ENCODE measurements around the gene EML6. TPM values are rescaled to one million over a fixed set of nuclear protein-coding genes. Genes with fewer than 3 reads are reported as not detected.

The EML6 gene
- total RNA-seq, 1 experiment from 2014 or later: 6.6 TPM

GRCh38 chr2:54928719-54929118 lies 205.3 kb downstream of the EML6 start:
- ATAC-seq: no peak
- intact Hi-C loops (cut with micrococcal nuclease): no loop called here
- Histone ChIP-seq H3K27me3 (ENCODE audit: insufficient read depth, low read length) (no peaks in the 10 kb centered on the region), H3K9me2 (ENCODE audit: insufficient read depth) (no peaks in the 10 kb centered on the region), H3K79me2 (ENCODE audit: insufficient read depth, low read length) (no peaks in the 10 kb centered on the region), H4K20me1 (ENCODE audit: insufficient read depth) (no peaks in the 10 kb centered on the region), H3K9me3 (ENCODE audit: control insufficient read depth in 1 of 2, insufficient read depth in 1 of 2, low read depth in 1 of 2, low read length in 2 of 2) (no peaks in the 10 kb centered on the region), H3K4me1 (ENCODE audit: control insufficient read depth in 1 of 2, insufficient read depth in 2 of 2, low read length in 2 of 2) (no peaks in the 10 kb centered on the region), H3K4me3 (replicated peaks in 1 of 2; ENCODE audit: low read depth in 1 of 2, low read length in 2 of 2) (no peak overlapping the region), H3K4me2 (ENCODE audit: low read length) (no peak overlapping the region), H3K36me3 (ENCODE audit: control insufficient read depth in 1 of 2, insufficient read depth in 2 of 2, low read length in 2 of 2) (no peaks in the 10 kb centered on the region), H3K9ac (ENCODE audit: low read length) (no peak overlapping the region), H2AFZ (ENCODE audit: low read depth, low read length, poor library complexity, severe bottlenecking) (no peak overlapping the region), H3K27ac (ENCODE audit: low read depth, low read length) (no peak overlapping the region)
- POLR2A ChIA-PET: no interaction called here
- CTCF ChIA-PET: no interaction called here
- no peak for TF ChIP-seq CTCF (IDR thresholded peaks at IDR 0.05 in 2 of 3, conservative IDR thresholded peaks at IDR 0.05 in 1 of 3; ENCODE audit: borderline replicate concordance in 1 of 3, insufficient read depth in 1 of 3, low read depth in 2 of 3, low read length in 2 of 3)
- TF ChIP-seq FOSL1 (IDR thresholded peaks at IDR 0.05; ENCODE audit: low read depth): no peak
- no peak for TF ChIP-seq SP1 (IDR thresholded peaks at IDR 0.05; ENCODE audit: low read depth)
- no peak for TF ChIP-seq ATF3 (IDR thresholded peaks at IDR 0.05)
- no peak for TF ChIP-seq ZBTB33 (IDR thresholded peaks at IDR 0.05; ENCODE audit: extremely low read depth, insufficient replicate concordance, low read length)
- TF ChIP-seq EGR1 (IDR thresholded peaks at IDR 0.05; ENCODE audit: low read depth): no peak
- TF ChIP-seq RAD21 (IDR thresholded peaks at IDR 0.05; ENCODE audit: low read depth): no peak
- no peak for DNase-seq (ENCODE audit: low read depth, low spot score)
- RAD21 ChIA-PET (ENCODE audit: low non-redundant PET in 1 of 2, low total read pairs in 2 of 2, uncharacterized antibody in 2 of 2, unreplicated experiment in 2 of 2): no interaction called here
- no TSS peak for BruUV-seq (replicated peaks)

Measured in HCT116 (cell line).